Epithelial cell of proximal tubule (primary cell): ENCODE measurements around the gene POFUT2. TPM values are rescaled to one million over a fixed set of nuclear protein-coding genes. Genes with fewer than 3 reads are reported as not detected.

Experiments
- DNase-seq: peaks from one replicate; pipeline ENCODE4 v3.0.0-alpha.2; 2011; ENCODE audit warnings: low read depth
- H3K4me3 ChIP-seq: 2 replicates; pipeline ENCODE4 v1.5.1; 2011; ENCODE audit warnings: low read depth, mild to moderate bottlenecking, low read length
- CTCF ChIP-seq: conservative IDR thresholded peaks from 2 replicates; pipeline ENCODE4 v1.5.1; 2012; ENCODE audit warnings: low read depth, mild to moderate bottlenecking, low read length
- total RNA-seq: library from RNA; depleted of rRNA; stranded (reverse); fragments of >200 nt; gene quantifications from 2 replicates; pipeline ENCODE4 v1.2.3, GENCODE V29; 2015

The POFUT2 gene
- total RNA-seq, 1 donor from 2014 or later = 10.4 TPM

- H3K4me3 ChIP-seq = no peak overlapping the region
- no peak for DNase-seq
- no peak for TF ChIP-seq CTCF
Measured at GRCh38 chr21:45241357-45241756, 46.3 kb downstream of the POFUT2 start.

- H3K4me3 ChIP-seq = no peak overlapping the region
- no peak for DNase-seq
- no peak for TF ChIP-seq CTCF
Measured at GRCh38 chr21:45237401-45237800, 50.3 kb downstream of the POFUT2 start.

- DNase-seq = no peak
- TF ChIP-seq CTCF = peak; percentile 15
- no peak overlapping the region for H3K4me3 ChIP-seq
Measured at GRCh38 chr21:45236481-45236880, 51.2 kb downstream of the POFUT2 start.

DNA sequence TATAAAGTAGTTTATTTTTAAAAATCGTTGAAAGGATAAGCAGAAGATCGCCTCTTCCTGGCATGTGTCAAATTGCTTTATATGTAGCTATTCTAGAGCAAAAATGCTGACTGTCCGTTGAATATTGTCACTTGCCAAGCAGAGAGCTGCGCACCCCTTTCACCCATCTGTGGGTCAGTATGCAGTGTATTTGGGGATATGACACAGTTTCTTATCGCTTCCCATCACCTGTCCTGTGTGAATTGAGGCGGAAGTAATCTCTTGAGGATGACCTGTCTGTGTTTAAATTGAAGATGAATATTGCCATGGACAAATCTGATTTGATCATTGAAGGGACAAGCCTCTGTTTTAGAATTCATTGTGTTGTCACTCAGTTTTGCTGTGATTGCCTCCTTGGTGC, 52.2 kb downstream of the POFUT2 start:
- TF ChIP-seq CTCF = no peak
- DNase-seq = no peak
- H3K4me3 ChIP-seq = no peak overlapping the region

- no peak for TF ChIP-seq CTCF
- H3K4me3 ChIP-seq = no peak overlapping the region
- DNase-seq = no peak
Measured at GRCh38 chr21:45234965-45235364, 52.7 kb downstream of the POFUT2 start.

- no peak overlapping the region for H3K4me3 ChIP-seq
- no peak for TF ChIP-seq CTCF
- no peak for DNase-seq
Measured at GRCh38 chr21:45234127-45234526, 53.6 kb downstream of the POFUT2 start.

DNA sequence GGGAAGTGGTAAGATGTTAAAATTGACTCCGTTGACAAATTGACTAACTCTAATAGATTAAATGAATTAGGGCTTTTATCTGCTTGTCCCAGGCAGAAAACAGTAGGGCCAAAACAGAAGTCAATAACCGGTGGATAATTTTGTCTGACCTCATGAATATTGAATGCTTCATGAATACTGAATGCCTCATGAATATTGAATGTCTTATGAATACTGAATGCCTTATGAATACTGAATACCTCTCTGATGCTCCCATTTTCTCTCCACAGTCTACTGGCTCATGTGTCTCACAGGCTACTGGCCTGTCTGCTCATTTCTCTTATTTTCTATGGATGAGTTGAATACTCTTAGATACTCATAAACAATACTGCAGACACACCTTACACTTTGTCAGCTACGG, 56.0 kb downstream of the POFUT2 start:
- no peak for TF ChIP-seq CTCF
- DNase-seq = no peak
- H3K4me3 ChIP-seq = no peak overlapping the region
